Measurements from ENCODE around the gene TRPC6. TPM values are rescaled to one million over a fixed set of nuclear protein-coding genes. Genes with fewer than 3 reads are reported as not detected.

TRPC6 gene
- total RNA-seq, 1 donor from 2014 or later = 0.47 TPM

DNA sequence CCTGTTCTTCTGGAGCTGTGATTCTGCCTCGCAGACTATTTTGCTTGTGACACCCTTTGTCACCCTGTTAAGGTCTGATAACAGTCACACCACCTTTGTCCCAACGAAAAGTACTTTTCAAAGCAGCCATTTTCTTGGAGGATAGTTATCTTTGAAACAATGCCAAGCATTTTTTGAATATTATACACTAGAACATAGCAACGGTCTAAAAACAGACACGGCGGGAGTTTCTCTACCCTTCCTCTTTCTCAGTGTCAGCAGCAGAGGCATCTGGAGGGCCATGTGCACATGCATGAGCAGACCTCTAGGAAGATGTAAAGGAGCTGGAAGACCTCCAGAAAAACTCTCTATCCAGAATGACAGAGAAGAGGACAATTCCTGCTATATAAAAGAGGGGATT lies 86.5 kb downstream of the TRPC6 start:
- no peaks in the 10 kb centered on the region for H3K4me1 Mint-ChIP-seq (ENCODE audit: low read depth)
- no peak overlapping the region for H3K27ac Mint-ChIP-seq (ENCODE audit: unreplicated experiment)
- H3K27me3 Mint-ChIP-seq (ENCODE audit: low read depth) = peaks cover 5% of the 10 kb centered on the region
- no peak for TF ChIP-seq CTCF (IDR thresholded peaks at IDR 0.05)
- no peak for DNase-seq (ENCODE audit: low spot score)
- H3K36me3 Mint-ChIP-seq (ENCODE audit: low read depth) = no peaks in the 10 kb centered on the region
- H3K4me3 Mint-ChIP-seq (ENCODE audit: unreplicated experiment) = no peak overlapping the region
- H3K9me3 Mint-ChIP-seq (ENCODE audit: low read depth) = no peaks in the 10 kb centered on the region

- no peaks in the 10 kb centered on the region for H3K9me3 Mint-ChIP-seq (ENCODE audit: low read depth)
- H3K27ac Mint-ChIP-seq (ENCODE audit: unreplicated experiment) = no peak overlapping the region
- H3K27me3 Mint-ChIP-seq (ENCODE audit: low read depth) = peaks cover 3% of the 10 kb centered on the region
- no peaks in the 10 kb centered on the region for H3K36me3 Mint-ChIP-seq (ENCODE audit: low read depth)
- no peak overlapping the region for H3K4me3 Mint-ChIP-seq (ENCODE audit: unreplicated experiment)
- TF ChIP-seq CTCF (IDR thresholded peaks at IDR 0.05) = no peak
- no peaks in the 10 kb centered on the region for H3K4me1 Mint-ChIP-seq (ENCODE audit: low read depth)
- no peak for DNase-seq (ENCODE audit: low spot score)
These were observed 96.0 kb downstream of the TRPC6 start for GRCh38 chr11:101487775-101488174.

- H3K4me3 Mint-ChIP-seq (ENCODE audit: unreplicated experiment) = no peak overlapping the region
- H3K4me1 Mint-ChIP-seq (ENCODE audit: low read depth) = no peaks in the 10 kb centered on the region
- H3K27me3 Mint-ChIP-seq (ENCODE audit: low read depth) = peaks cover 9% of the 10 kb centered on the region
- H3K9me3 Mint-ChIP-seq (ENCODE audit: low read depth) = no peaks in the 10 kb centered on the region
- no peak for TF ChIP-seq CTCF (IDR thresholded peaks at IDR 0.05)
- H3K36me3 Mint-ChIP-seq (ENCODE audit: low read depth) = no peaks in the 10 kb centered on the region
- H3K27ac Mint-ChIP-seq (ENCODE audit: unreplicated experiment) = no peak overlapping the region
- no peak for DNase-seq (ENCODE audit: low spot score)
These were observed 101.2 kb downstream of the TRPC6 start for GRCh38 chr11:101482556-101483124.

GRCh38 chr11:101478587-101479369 lies 105.0 kb downstream of the TRPC6 start:
- no peaks in the 10 kb centered on the region for H3K4me1 Mint-ChIP-seq (ENCODE audit: low read depth)

GRCh38 chr11:101477926-101478325 lies 105.9 kb downstream of the TRPC6 start:
- Mint-ChIP-seq H3K4me3 (ENCODE audit: unreplicated experiment) (no peak overlapping the region), H3K36me3 (ENCODE audit: low read depth) (no peaks in the 10 kb centered on the region), H3K4me1 (ENCODE audit: low read depth) (no peaks in the 10 kb centered on the region), H3K27me3 (ENCODE audit: low read depth) (peaks cover 13% of the 10 kb centered on the region), H3K9me3 (ENCODE audit: low read depth) (no peaks in the 10 kb centered on the region), H3K27ac (ENCODE audit: unreplicated experiment) (no peak overlapping the region)
- DNase-seq (ENCODE audit: low spot score) = no peak
- TF ChIP-seq CTCF (IDR thresholded peaks at IDR 0.05) = peak; percentile 15

More at GRCh38 chr11:101478587-101479369, 105.0 kb downstream of the TRPC6 start:
- H3K36me3 Mint-ChIP-seq (ENCODE audit: low read depth) = no peaks in the 10 kb centered on the region
- no peak overlapping the region for H3K4me3 Mint-ChIP-seq (ENCODE audit: unreplicated experiment)
- H3K9me3 Mint-ChIP-seq (ENCODE audit: low read depth) = no peaks in the 10 kb centered on the region
- DNase-seq (ENCODE audit: low spot score) = no peak
- TF ChIP-seq CTCF (IDR thresholded peaks at IDR 0.05) = no peak
- H3K27me3 Mint-ChIP-seq (ENCODE audit: low read depth) = peaks cover 13% of the 10 kb centered on the region
- H3K27ac Mint-ChIP-seq (ENCODE audit: unreplicated experiment) = peak overlapping the region; percentile 19
